OCI-M1 (cell line): ENCODE data around the gene ALG6.
"Not testable (repeated sequence)": the region's sequence is repeated elsewhere in the genome, so short reads cannot be mapped to it uniquely, and the experiment has no call there.

Source experiments
- DNase-seq: peaks from one replicate; lab custom pipeline; 2025; lab: John Stamatoyannopoulos, UW

The ALG6 gene

GRCh38 chr1:63414691-63415365 lies 47.4 kb downstream of the ALG6 start:
- no peak for DNase-seq

DNA sequence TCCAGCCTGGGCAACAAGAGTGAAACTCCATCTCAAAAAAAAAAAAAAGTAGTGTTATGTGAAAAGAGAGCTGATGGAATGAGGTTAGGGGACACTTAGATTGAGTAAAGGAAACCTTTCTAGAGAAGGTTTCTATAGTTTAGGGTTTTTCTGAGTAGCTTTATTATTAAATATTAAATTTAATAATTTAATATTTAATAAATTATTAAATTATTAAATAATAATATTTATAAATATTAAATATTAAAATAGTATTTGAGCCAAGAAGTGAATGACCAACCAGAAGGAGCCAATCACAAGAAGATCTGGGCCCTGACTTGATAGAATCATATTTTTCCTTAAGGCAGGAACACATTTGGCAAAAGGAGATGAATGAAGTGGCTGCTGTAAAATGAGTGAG lies 50.7 kb downstream of the ALG6 start:
- DNase-seq, result no peak

- not testable (repeated sequence) for DNase-seq
Measured at GRCh38 chr1:63420746-63421145, 53.3 kb downstream of the ALG6 start.

GRCh38 chr1:63423649-63424048 lies 56.2 kb downstream of the ALG6 start:
- no peak for DNase-seq

- DNase-seq, result no peak
Measured at GRCh38 chr1:63428815-63429214, 61.4 kb downstream of the ALG6 start.

DNA sequence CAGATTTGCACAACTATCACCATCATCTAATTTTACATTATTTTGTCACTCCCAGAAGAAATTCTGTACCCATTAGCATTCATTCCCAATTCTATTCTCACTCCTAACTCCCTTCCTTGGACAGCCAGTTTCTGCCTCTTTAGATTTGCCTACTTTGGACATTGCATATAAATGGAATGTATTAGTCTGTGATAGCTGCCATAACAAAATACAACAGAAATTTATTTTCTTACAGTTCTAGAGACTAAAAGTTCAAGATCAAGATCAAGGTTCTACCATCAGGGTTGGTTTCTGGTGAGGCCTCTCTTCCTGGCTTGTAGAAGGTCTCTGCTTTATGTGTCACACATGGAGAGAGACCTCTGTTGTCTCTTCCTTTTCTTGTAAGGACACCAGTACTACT lies 61.9 kb downstream of the ALG6 start:
- DNase-seq, result no peak

GRCh38 chr1:63435161-63435560 lies 67.7 kb downstream of the ALG6 start:
- DNase-seq, result no peak

DNA sequence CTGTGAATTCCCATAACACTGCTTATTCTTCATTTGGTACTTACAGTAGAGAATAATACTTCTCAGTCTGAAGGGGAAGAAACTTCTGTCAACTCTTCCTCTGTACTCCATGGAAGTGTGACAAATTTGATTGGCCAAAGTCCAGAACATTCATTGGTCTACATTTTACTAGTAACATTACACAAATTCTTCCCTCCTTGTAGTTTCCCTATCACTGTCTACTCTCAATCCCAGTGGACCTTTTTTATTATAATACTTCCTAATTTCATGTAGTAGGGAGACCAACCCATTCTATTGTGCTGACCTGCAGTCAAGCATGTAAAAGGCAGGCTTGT lies 74.7 kb downstream of the ALG6 start:
- no peak for DNase-seq

DNA sequence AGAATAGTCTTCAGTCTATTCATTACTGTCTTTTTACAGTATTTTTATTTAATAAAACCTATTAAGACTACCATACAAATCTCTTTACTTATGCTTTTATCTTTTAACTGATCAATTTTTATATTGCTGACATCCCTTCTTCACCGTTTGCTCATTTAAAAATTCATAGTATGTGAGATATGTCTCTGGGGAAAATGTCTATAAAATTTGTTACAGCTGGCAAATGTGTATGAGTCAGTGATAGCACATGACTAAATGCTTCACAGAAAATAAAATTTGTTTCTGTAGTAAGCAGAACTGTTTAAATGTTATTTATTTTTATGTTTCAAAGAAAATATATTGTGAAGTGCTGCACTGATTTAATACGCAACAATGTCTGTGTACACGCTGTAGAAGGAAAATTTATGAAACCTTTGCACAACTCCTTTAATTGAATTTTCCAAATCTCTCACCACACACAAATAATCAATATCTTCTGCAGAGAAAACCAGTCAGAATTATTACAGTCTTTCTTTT lies 81.4 kb downstream of the ALG6 start:
- DNase-seq, result no peak

DNA sequence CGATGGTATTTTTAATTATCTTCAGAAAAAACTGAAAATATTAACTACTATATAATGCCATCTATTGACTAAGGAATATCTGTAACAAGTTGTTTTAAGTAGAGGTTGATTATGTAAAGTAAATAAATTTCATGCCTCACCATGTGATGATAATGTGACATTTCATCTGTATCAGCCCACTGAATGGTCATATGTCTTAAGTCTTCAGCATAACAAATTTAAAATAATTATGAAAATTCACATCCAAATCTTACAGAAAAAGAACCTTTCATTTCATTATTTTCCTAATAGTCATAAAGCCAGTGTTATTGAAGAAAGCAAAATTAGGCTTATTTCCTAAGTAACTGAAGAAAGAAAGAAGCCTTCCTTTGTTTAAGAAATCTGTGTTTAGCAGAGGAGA lies 83.0 kb downstream of the ALG6 start:
- DNase-seq, result no peak

- DNase-seq, result no peak
Measured at GRCh38 chr1:63453232-63453631, 85.8 kb downstream of the ALG6 start.

- DNase-seq, result peak; percentile 31
Measured at GRCh38 chr1:63454269-63454668, 86.8 kb downstream of the ALG6 start.

GRCh38 chr1:63458750-63459149 lies 91.3 kb downstream of the ALG6 start:
- DNase-seq, result no peak

DNA sequence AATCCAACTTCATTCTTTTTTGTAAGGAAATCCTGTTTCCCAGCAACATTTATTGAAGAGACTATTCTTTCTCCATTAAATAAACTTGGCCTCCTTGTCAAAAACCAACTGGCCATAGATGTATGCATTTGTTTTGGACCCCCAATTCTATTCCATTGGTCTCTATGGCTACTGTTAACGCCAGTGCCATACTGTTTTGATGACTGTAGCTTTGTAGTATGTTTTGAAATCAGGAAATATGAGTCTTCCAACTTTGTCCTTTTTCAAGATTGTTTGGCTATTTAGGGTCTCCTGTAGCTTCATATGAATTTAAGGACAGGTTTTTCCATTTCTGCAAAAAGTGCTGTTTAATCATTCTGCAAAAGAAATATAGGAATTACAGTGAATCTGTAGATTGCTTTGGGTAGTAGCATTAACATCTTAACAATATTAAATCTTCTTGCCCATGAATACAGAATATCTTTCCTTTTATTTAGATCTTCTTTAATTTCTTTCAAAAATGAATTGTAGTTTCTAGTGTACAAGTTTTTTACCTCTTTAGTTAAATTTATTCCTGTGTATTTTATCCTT lies 94.3 kb downstream of the ALG6 start:
- DNase-seq, result no peak

- no peak for DNase-seq
Measured at GRCh38 chr1:63463248-63463647, 95.8 kb downstream of the ALG6 start.

DNA sequence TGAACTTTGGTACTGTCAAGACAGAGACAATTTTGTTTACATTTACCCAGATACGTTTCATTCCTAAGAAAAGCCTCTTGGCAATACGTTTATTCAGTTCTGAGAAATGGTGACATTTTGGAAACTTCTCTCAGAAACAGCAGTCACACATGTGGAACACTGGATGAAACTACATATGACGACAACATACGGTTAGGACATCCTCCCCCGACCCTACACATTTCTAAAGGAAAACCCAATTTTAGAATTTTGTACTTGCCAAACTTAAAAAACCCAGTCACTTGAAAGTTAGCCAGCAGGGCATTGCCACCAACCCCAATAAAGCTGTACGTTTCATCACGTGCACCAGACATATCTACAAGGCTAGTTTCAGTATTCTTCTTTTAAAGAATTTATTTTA lies 98.8 kb downstream of the ALG6 start:
- DNase-seq, result no peak

- DNase-seq, result no peak
Measured at GRCh38 chr1:63466759-63467158, 99.3 kb downstream of the ALG6 start.

GRCh38 chr1:63468683-63469082 lies 101.3 kb downstream of the ALG6 start:
- DNase-seq, result not testable (repeated sequence)

DNA sequence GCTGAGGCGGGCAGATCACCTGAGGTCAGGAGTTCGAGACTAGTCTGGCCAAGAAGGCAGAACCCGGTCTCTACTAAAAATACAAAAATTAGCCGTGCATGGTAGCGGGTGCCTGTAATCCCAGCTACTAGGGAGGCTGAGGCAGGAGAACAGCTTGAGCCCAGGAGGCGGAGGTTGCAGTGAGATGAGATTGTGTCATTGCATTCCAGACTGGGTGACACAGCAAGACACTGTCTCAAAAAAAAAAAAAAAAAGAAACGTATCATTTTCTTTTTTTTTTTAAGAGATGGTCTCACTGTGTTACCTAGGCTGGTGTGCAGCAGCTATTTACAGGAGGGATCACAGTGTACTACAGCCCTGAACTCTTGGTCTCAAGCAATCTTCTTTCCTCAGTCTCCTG lies 108.3 kb downstream of the ALG6 start:
- no peak for DNase-seq

- DNase-seq, result no peak
Measured at GRCh38 chr1:63480057-63480456, 112.6 kb downstream of the ALG6 start.

- DNase-seq, result no peak
Measured at GRCh38 chr1:63486629-63487028, 119.2 kb downstream of the ALG6 start.

DNA sequence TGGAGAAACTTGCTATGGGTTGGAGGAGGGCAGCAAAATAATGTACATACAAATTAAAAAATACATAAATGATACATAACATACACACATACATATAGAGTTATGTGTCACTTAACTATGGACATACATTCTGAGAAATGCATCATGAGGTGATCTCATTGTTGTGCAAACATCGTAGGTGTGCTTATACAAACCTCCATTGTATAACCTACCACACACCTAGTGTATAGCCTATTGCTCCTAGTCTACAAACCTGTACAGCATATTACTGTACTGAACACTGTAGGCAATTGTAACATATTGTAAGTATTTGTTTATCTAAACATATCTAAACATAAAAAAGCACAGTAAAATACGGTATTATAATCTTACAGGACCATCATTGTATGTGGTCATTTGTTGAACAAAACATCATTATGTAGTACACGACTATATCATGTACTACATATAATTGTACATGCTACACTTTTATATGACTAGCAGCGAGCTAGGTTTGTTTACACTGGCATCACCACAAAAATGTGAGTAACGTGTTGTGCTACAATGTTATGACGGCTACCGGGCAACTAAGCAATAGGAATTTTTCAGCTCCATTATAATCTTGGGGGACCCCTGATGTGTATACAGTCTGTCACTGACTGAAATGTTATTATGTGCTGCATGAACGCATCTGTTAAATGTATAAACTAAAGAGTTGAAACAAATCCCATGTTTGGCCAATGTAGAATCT lies 120.1 kb downstream of the ALG6 start:
- DNase-seq, result no peak
